Endothelial cell of umbilical vein (primary cell): ENCODE data around the gene DMD. TPM values are rescaled to one million over a fixed set of nuclear protein-coding genes. Genes with fewer than 3 reads are reported as not detected.

Experiments used
- BruUV-seq: library from RNA; stranded (reverse); fragments of 400-500 nt; replicated peaks from 2 replicates; lab custom pipeline; 2021; lab: Mats Ljungman, UMichigan
- CTCF ChIA-PET: fragments of 300-600, 350-600 bp; sonication (Branson Sonifier 250); formaldehyde crosslinking; loops from one replicate; lab custom pipeline; 2021; ENCODE audit warnings: antibody characterized with exemption, inconsistent platforms; lab: Charles Lee
- POLR2A ChIA-PET: fragments of 300-600, 350-600 bp; sonication (Branson Sonifier 250); formaldehyde crosslinking; loops from one replicate; lab custom pipeline; 2021; ENCODE audit warnings: antibody characterized with exemption, inconsistent platforms; lab: Charles Lee
- DNase-seq: peaks from one replicate; pipeline ENCODE4 v3.0.0-alpha.2; 2011; ENCODE audit warnings: low read depth, low spot score
- FAIRE-seq: peaks from 2 replicates; lab custom pipeline; 2011; peaks lifted over from hg19 to GRCh38; lab: Jason Lieb, UNC
- H2AFZ ChIP-seq: 2 replicates; pipeline ENCODE4 v1.6.0; 2012; ENCODE audit warnings: low read depth, low read length, control low read depth, inconsistent platforms
- H3K27ac ChIP-seq: 2 replicates; pipeline ENCODE4 v1.5.1; 2011; ENCODE audit warnings: low read depth, mild to moderate bottlenecking, control low read depth, low read length, moderate library complexity; ENCODE audit not compliant: insufficient read depth
- H3K27me3 ChIP-seq, 2 experiments: 2 replicates each; pipeline versions ENCODE4 v1.6.0 to v1.6.1; 2011; ENCODE audit warnings: low read length in 2 of 2, mixed read lengths in 1 of 2; ENCODE audit not compliant: control insufficient read depth in 2 of 2, insufficient read depth in 2 of 2
- H3K36me3 ChIP-seq, 2 experiments: 2 replicates in 1 of 2; 3 replicates in 1 of 2; pipeline ENCODE4 v1.5.1; 2011; ENCODE audit warnings: low read length in 2 of 2, mild to moderate bottlenecking in 1 of 2, moderate library complexity in 1 of 2; ENCODE audit not compliant: control insufficient read depth in 2 of 2, insufficient read depth in 2 of 2; ENCODE audit errors: extremely low read depth in 1 of 2
- H3K4me1 ChIP-seq: 3 replicates; pipeline ENCODE4 v1.5.1; 2011; ENCODE audit warnings: mild to moderate bottlenecking, low read length; ENCODE audit not compliant: control insufficient read depth, insufficient read depth; ENCODE audit errors: extremely low read depth
- H3K4me2 ChIP-seq: 2 replicates; pipeline ENCODE4 v1.6.1; 2011; ENCODE audit warnings: low read length, control low read depth, mixed read lengths; ENCODE audit not compliant: insufficient read depth
- H3K4me3 ChIP-seq, 3 experiments: fragments of 200-600 bp in 1 of 3; sonication (generic), shearing (Covaris generic) in 1 of 3; replicated peaks in 1 of 3; 2 replicates each; pipeline ENCODE4 v1.5.1; 2011 to 2016; ENCODE audit warnings: control low read depth in 3 of 3, low read length in 3 of 3, mild to moderate bottlenecking in 2 of 3, inconsistent platforms in 1 of 3, low read depth in 1 of 3, moderate library complexity in 1 of 3; ENCODE audit not compliant: insufficient read depth in 1 of 3
- H3K79me2 ChIP-seq: 2 replicates; pipeline ENCODE4 v1.6.0; 2012; ENCODE audit warnings: low read length, inconsistent platforms; ENCODE audit not compliant: control insufficient read depth, insufficient read depth
- H3K9ac ChIP-seq: replicated peaks from 2 replicates; pipeline ENCODE3; 2011; ENCODE audit warnings: low read length, control low read depth; ENCODE audit not compliant: insufficient read depth; ENCODE audit errors: extremely low read depth
- H3K9me1 ChIP-seq: replicated peaks from 3 replicates; pipeline ENCODE4 v1.6.0; 2011; ENCODE audit warnings: mild to moderate bottlenecking, low read length; ENCODE audit not compliant: control insufficient read depth, insufficient read depth; ENCODE audit errors: extremely low read depth
- H3K9me3 ChIP-seq: replicated peaks from 2 replicates; pipeline ENCODE4 v1.5.1; 2012; ENCODE audit warnings: low read length, inconsistent platforms; ENCODE audit not compliant: control insufficient read depth, insufficient read depth
- H4K20me1 ChIP-seq: replicated peaks from 2 replicates; pipeline ENCODE3; 2011; ENCODE audit warnings: mild to moderate bottlenecking, low read length; ENCODE audit not compliant: control insufficient read depth, insufficient read depth; ENCODE audit errors: extremely low read depth
- CTCF ChIP-seq, 2 donors: IDR thresholded peaks; 1 replicate in 1 of 2; 2 replicates in 1 of 2; pipeline ENCODE4 v1.5.1; 2011; ENCODE audit warnings: low read length in 2 of 2, mild to moderate bottlenecking in 2 of 2, moderate library complexity in 2 of 2, control low read depth in 1 of 2, inconsistent platforms in 1 of 2, low read depth in 1 of 2; ENCODE audit not compliant: insufficient read depth in 1 of 2; ENCODE audit errors: extremely low read depth in 1 of 2
- EZH2 ChIP-seq: IDR thresholded peaks from 2 replicates; pipeline ENCODE4 v1.6.1; 2012; ENCODE audit warnings: borderline replicate concordance, low read depth, mild to moderate bottlenecking, moderate library complexity, low read length, inconsistent platforms; ENCODE audit not compliant: severe bottlenecking
- FOS ChIP-seq: IDR thresholded peaks from 2 replicates; pipeline ENCODE4 v1.6.1; 2011; ENCODE audit warnings: mild to moderate bottlenecking, low read length, moderate library complexity, borderline replicate concordance; ENCODE audit not compliant: insufficient read depth
- GATA2 ChIP-seq: IDR thresholded peaks from 2 replicates; pipeline ENCODE4 v1.7.0; 2011; ENCODE audit warnings: low read depth, mild to moderate bottlenecking, moderate library complexity, mixed read lengths, low read length; ENCODE audit not compliant: insufficient read length, insufficient read depth
- JUN ChIP-seq: IDR thresholded peaks from 2 replicates; pipeline ENCODE4 v1.6.1; 2011; ENCODE audit warnings: borderline replicate concordance, low read depth; ENCODE audit not compliant: insufficient read length, insufficient read depth
- MAX ChIP-seq: IDR thresholded peaks from 2 replicates; pipeline ENCODE4 v1.6.1; 2011; ENCODE audit not compliant: insufficient read depth, insufficient read length
- MYC ChIP-seq: IDR thresholded peaks from one replicate; pipeline ENCODE4 v1.6.1; 2011; ENCODE audit warnings: mild to moderate bottlenecking, low read depth, low read length
- POLR2A ChIP-seq: IDR thresholded peaks from 2 replicates; pipeline ENCODE4 v1.6.1; 2012; ENCODE audit warnings: low read depth, mild to moderate bottlenecking, control low read depth, low read length
- POLR2AphosphoS5 ChIP-seq: IDR thresholded peaks from 2 replicates; pipeline ENCODE4 v1.6.1; 2012; ENCODE audit warnings: low read depth, mild to moderate bottlenecking, control low read depth, low read length, moderate library complexity; ENCODE audit not compliant: insufficient read depth
- dilution Hi-C: fragments of 300-500 bp; cut with MboI; formaldehyde crosslinking; loops from one replicate; pipeline ENCODE4 v1.15.0; 2019; ENCODE audit warnings: low sequenced_read_pairs; ENCODE audit not compliant: extremely low pct_ligation_motif_present
- intact Hi-C: fragments of 100-400 bp; cut with micrococcal nuclease; formaldehyde crosslinking; loops from one replicate; pipeline ENCODE4 v1.10.0; 2022
- polyA plus RNA-seq, 4 experiments: library from polyadenylated mRNA; depleted of rRNA in 3 of 4; stranded (reverse) in 3 of 4; unstranded in 1 of 4; fragments of >200 nt; gene quantifications; 2 replicates each; pipeline versions ENCODE4 v1.2.1 to v1.2.3, GENCODE V29; 2011 to 2012; ENCODE audit warnings: missing spikeins in 1 of 4
- total RNA-seq: library from RNA; stranded (reverse); gene quantifications from 2 replicates; pipeline ENCODE4 v1.2.3, GENCODE V29; 2021

The DMD gene
- total and polyA plus RNA-seq, 2 donors (not counting 3 experiments of a cell fraction or from before 2014, with no cell fraction given) = 7.3 to 9.0 TPM

- no peaks in the 10 kb centered on the region for H3K9me1 ChIP-seq
- ChIA-PET CTCF (no interaction called here), POLR2A (no interaction called here)
- H3K27ac ChIP-seq = no peak overlapping the region
- no peaks in the 10 kb centered on the region for H4K20me1 ChIP-seq
- no peaks in the 10 kb centered on the region for H3K79me2 ChIP-seq
- FAIRE-seq (no peak), DNase-seq (no peak)
- no peaks in the 10 kb centered on the region for H3K27me3 ChIP-seq
- H3K4me2 ChIP-seq = no peak overlapping the region
- H3K9ac ChIP-seq = no peak overlapping the region
- BruUV-seq = no TSS peak
- no peaks in the 10 kb centered on the region for H3K36me3 ChIP-seq
- intact Hi-C loops = no loop called here
- TF ChIP-seq CTCF (IDR thresholded peaks at IDR 0.05; ENCODE audit: extremely low read depth in 1 of 2, insufficient read depth in 1 of 2, low read depth in 1 of 2, low read length in 2 of 2) (no peak), FOS (no peak), GATA2 (no peak), MAX (no peak), JUN (no peak), POLR2A (no peak), EZH2 (no peak), MYC (no peak), POLR2AphosphoS5 (no peak)
- H3K9me3 ChIP-seq = no peaks in the 10 kb centered on the region
- dilution Hi-C loops = no loop called here
- no peak overlapping the region for H2AFZ ChIP-seq
- H3K4me1 ChIP-seq = no peaks in the 10 kb centered on the region
- H3K4me3 ChIP-seq = no peak overlapping the region
Observed at GRCh38 chrX:31336419-31336818, 1874.9 kb downstream of the DMD start.
